Fibroblast of lung (primary cell): ENCODE data around the gene CAPZB. TPM values are rescaled to one million over a fixed set of nuclear protein-coding genes. Genes with fewer than 3 reads are reported as not detected.

Source experiments
- DNase-seq, 2 donors: peaks; one replicate each; pipeline versions ENCODE4 v3.0.0 to v3.0.0-alpha.2; 2010; ENCODE audit warnings: low read depth in 2 of 2
- H2AFZ ChIP-seq: 2 replicates; pipeline ENCODE4 v1.5.1; 2012; ENCODE audit warnings: low read length, control low read depth, inconsistent platforms
- H3K27ac ChIP-seq: 2 replicates; pipeline ENCODE4 v1.5.1; 2011; ENCODE audit warnings: low read length, control low read depth; ENCODE audit not compliant: insufficient read depth
- H3K27me3 ChIP-seq: 2 replicates; pipeline ENCODE4 v1.5.1; 2011; ENCODE audit warnings: mild to moderate bottlenecking, low read length; ENCODE audit not compliant: control insufficient read depth, insufficient read depth
- H3K36me3 ChIP-seq: 2 replicates; pipeline ENCODE4 v1.5.1; 2011; ENCODE audit warnings: low read length; ENCODE audit not compliant: control insufficient read depth, insufficient read depth
- H3K4me1 ChIP-seq: 2 replicates; pipeline ENCODE4 v1.5.1; 2011; ENCODE audit warnings: low read length; ENCODE audit not compliant: control insufficient read depth, insufficient read depth; ENCODE audit errors: extremely low read depth
- H3K4me2 ChIP-seq: 2 replicates; pipeline ENCODE4 v1.5.1; 2011; ENCODE audit warnings: low read length, control low read depth; ENCODE audit not compliant: insufficient read depth; ENCODE audit errors: extremely low read depth
- H3K4me3 ChIP-seq, 4 experiments: fragments of 200-600 bp in 1 of 4; sonication (generic) in 1 of 4; replicated peaks in 1 of 4; 2 replicates each; pipeline ENCODE4 v1.5.1; 2011 to 2016; ENCODE audit warnings: low read length in 4 of 4, low read depth in 3 of 4, mild to moderate bottlenecking in 3 of 4, control low read depth in 2 of 4, inconsistent platforms in 1 of 4, mixed read lengths in 1 of 4; ENCODE audit not compliant: insufficient read depth in 1 of 4; ENCODE audit errors: control extremely low read depth in 1 of 4
- H3K79me2 ChIP-seq: 2 replicates; pipeline ENCODE4 v1.5.1; 2012; ENCODE audit warnings: mild to moderate bottlenecking, low read length, inconsistent platforms; ENCODE audit not compliant: control insufficient read depth, insufficient read depth
- H3K9ac ChIP-seq: 2 replicates; pipeline ENCODE4 v1.5.1; 2011; ENCODE audit warnings: mild to moderate bottlenecking, low read length, control low read depth; ENCODE audit not compliant: insufficient read depth
- H3K9me3 ChIP-seq: 2 replicates; pipeline ENCODE4 v1.5.1; 2012; ENCODE audit warnings: low read depth, low read length; ENCODE audit not compliant: control insufficient read depth, insufficient read depth
- H4K20me1 ChIP-seq: 2 replicates; pipeline ENCODE4 v1.5.1; 2011; ENCODE audit warnings: low read length; ENCODE audit not compliant: control insufficient read depth, insufficient read depth; ENCODE audit errors: extremely low read depth
- CTCF ChIP-seq, 2 donors: IDR thresholded peaks in 1 of 2; conservative IDR thresholded peaks in 1 of 2; 1 replicate in 1 of 2; 2 replicates in 1 of 2; pipeline ENCODE4 v1.5.1; 2011 to 2012; ENCODE audit warnings: low read length in 2 of 2, control low read depth in 1 of 2, inconsistent platforms in 1 of 2, low read depth in 1 of 2, mild to moderate bottlenecking in 1 of 2
- EZH2 ChIP-seq: IDR thresholded peaks from 2 replicates; pipeline ENCODE4 v1.5.1; 2012; ENCODE audit warnings: low read length, control low read depth, mild to moderate bottlenecking; ENCODE audit errors: missing control alignments
- polyA plus RNA-seq, 2 donors: library from polyadenylated mRNA; depleted of rRNA in 1 of 2; stranded (reverse) in 1 of 2; unstranded in 1 of 2; fragments of >200 nt; gene quantifications; 2 replicates each; pipeline ENCODE4 v1.2.1, GENCODE V29; 2011 to 2012; ENCODE audit warnings: missing spikeins in 1 of 2
- total RNA-seq: library from RNA; depleted of rRNA; stranded (reverse); fragments of >200 nt; gene quantifications from 2 replicates; pipeline ENCODE4 v1.2.1, GENCODE V29; 2014

CAPZB gene
- total and polyA plus RNA-seq, 2 donors (not counting 1 experiment from before 2014, with no cell fraction given) = 104 to 495 TPM

DNA sequence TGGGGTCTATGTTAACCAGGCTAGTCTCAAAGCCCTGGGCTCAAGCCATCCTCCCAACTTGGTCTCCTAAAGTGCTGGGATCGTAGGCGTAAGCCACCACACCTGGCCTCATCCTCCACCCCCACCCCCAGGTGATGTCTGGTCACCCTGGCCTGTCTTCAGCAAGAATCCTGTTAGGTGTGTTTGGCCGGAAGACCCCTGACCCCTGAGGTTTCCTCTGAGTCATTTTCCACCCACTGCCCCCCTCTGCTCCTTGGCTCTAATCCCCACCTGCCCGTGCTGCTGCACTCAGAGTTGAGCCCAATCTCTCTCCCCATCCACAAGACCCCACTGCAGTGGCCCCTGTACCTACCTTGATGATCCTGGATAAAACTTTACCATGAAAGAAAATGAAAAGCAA is 148.1 kb downstream of the CAPZB start:
- peaks cover 16% of the 10 kb centered on the region for H3K36me3 ChIP-seq
- no peaks in the 10 kb centered on the region for H3K9me3 ChIP-seq
- no peak overlapping the region for H3K27ac ChIP-seq
- peak in 1 of 2 donors; percentile 36 for DNase-seq
- H3K27me3 ChIP-seq = no peaks in the 10 kb centered on the region
- H3K4me2 ChIP-seq = no peak overlapping the region
- no peak overlapping the region for H2AFZ ChIP-seq
- no peak overlapping the region for H3K4me3 ChIP-seq
- no peak for TF ChIP-seq CTCF (conservative IDR thresholded peaks at IDR 0.05 in 1 of 2, IDR thresholded peaks at IDR 0.05 in 1 of 2; ENCODE audit: low read depth in 1 of 2, low read length in 2 of 2)
- TF ChIP-seq EZH2 = no peak
- no peak overlapping the region for H3K9ac ChIP-seq
- H4K20me1 ChIP-seq = no peaks in the 10 kb centered on the region
- no peaks in the 10 kb centered on the region for H3K79me2 ChIP-seq
- H3K4me1 ChIP-seq = peaks cover 7% of the 10 kb centered on the region

DNA sequence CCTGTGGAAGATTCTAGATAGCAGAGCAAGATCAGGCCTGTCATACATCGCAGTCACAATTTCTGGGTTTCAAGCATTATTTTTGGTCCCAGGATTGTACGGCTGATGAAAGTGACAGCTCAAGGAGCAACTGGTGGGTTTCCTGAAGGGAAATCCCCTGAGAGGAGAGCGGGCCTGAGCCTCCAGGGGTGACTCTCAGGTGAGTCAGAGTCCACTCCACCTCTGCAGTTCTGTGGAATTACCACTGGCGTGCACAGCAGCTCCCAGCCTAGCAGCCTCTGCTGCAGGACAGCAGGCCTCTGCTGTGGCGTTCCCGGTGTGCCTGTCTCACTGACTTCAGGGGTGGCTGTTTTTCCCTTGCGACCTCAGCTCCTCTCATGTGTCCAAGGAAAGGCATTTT is 148.8 kb downstream of the CAPZB start:
- no peak overlapping the region for H3K4me3 ChIP-seq
- DNase-seq = peak in 1 of 2 donors; percentile 55
- H2AFZ ChIP-seq = no peak overlapping the region
- no peak overlapping the region for H3K9ac ChIP-seq
- no peaks in the 10 kb centered on the region for H3K9me3 ChIP-seq
- no peaks in the 10 kb centered on the region for H3K79me2 ChIP-seq
- no peaks in the 10 kb centered on the region for H4K20me1 ChIP-seq
- TF ChIP-seq EZH2 = no peak
- TF ChIP-seq CTCF (conservative IDR thresholded peaks at IDR 0.05 in 1 of 2, IDR thresholded peaks at IDR 0.05 in 1 of 2; ENCODE audit: low read depth in 1 of 2, low read length in 2 of 2) = no peak
- peaks cover 13% of the 10 kb centered on the region for H3K36me3 ChIP-seq
- no peak overlapping the region for H3K27ac ChIP-seq
- no peak overlapping the region for H3K4me2 ChIP-seq
- peaks cover under 1% of the 10 kb centered on the region for H3K4me1 ChIP-seq
- H3K27me3 ChIP-seq = no peaks in the 10 kb centered on the region

- Histone ChIP-seq H3K4me2 (no peak overlapping the region), H3K27ac (no peak overlapping the region), H3K4me3 (no peak overlapping the region), H3K27me3 (no peaks in the 10 kb centered on the region), H3K9ac (no peak overlapping the region), H3K79me2 (no peaks in the 10 kb centered on the region), H4K20me1 (no peaks in the 10 kb centered on the region), H3K4me1 (no peaks in the 10 kb centered on the region), H3K36me3 (peaks cover 8% of the 10 kb centered on the region), H3K9me3 (no peaks in the 10 kb centered on the region), H2AFZ (no peak overlapping the region)
- peak in 1 of 2 donors; percentile 20 for DNase-seq
- TF ChIP-seq EZH2 = no peak
- TF ChIP-seq CTCF (conservative IDR thresholded peaks at IDR 0.05 in 1 of 2, IDR thresholded peaks at IDR 0.05 in 1 of 2; ENCODE audit: low read depth in 1 of 2, low read length in 2 of 2) = no peak
Measured at GRCh38 chr1:19333587-19334354, 151.6 kb downstream of the CAPZB start.
